SK-N-SH (cell line): ENCODE measurements around the gene SERINC2.

ENCODE experiments used
- CTCF ChIP-seq: fragments of 200-600 bp; sonication (generic); IDR thresholded peaks from 2 replicates; pipeline ENCODE4 v1.6.1; 2017; ENCODE audit warnings: antibody characterized with exemption, mild to moderate bottlenecking, moderate library complexity
- POLR2AphosphoS5 ChIP-seq: IDR thresholded peaks from 2 replicates; pipeline ENCODE4 v1.6.1; 2012; ENCODE audit warnings: low read depth, low read length
- TF ChIP-seq, protein P1 (sequence below): fragments of 150-350 bp; IDR thresholded peaks from 2 replicates; pipeline ENCODE4 v1.6.1; 2017; ENCODE audit warnings: antibody characterized with exemption, low read length, low read depth, borderline replicate concordance
- TF ChIP-seq, protein P2 (sequence below): IDR thresholded peaks from 2 replicates; pipeline ENCODE4 v1.4.0; 2012; ENCODE audit warnings: low read depth

DNA sequence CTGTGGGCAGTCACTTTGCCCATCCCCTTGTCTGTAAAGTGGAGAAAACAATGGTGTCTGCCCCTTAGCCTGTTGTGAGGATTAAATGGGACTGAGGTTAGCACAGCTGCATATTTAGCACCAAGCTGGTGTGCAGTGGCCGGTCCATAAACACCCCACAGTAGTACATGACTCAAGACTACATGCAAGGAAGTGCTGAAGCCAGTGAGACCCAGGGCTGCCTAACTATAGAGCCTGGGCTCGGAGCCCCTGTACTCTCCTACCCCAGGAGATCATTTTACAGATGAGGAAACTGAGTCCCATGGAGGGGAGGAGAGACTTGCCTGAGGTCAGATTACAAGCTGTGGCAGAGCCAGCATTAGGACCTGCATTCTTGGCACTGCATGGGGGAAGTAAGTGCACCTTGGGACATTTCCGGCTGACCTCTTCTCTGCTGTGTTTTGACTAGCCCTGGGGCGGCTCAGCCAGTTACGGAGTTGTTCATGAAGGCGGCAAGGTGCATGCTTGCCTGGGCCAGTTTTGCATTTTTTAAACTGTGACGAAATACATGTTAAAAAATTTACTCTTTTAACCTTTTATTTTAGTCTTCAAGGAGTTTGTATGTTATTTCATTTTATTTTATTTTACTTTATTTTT is 3.2 kb downstream of the SERINC2 start:
- no peak for TF ChIP-seq CTCF
- TF ChIP-seq, protein P1, sequence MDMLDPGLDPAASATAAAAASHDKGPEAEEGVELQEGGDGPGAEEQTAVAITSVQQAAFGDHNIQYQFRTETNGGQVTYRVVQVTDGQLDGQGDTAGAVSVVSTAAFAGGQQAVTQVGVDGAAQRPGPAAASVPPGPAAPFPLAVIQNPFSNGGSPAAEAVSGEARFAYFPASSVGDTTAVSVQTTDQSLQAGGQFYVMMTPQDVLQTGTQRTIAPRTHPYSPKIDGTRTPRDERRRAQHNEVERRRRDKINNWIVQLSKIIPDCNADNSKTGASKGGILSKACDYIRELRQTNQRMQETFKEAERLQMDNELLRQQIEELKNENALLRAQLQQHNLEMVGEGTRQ, result no peak
- TF ChIP-seq, protein P2, sequence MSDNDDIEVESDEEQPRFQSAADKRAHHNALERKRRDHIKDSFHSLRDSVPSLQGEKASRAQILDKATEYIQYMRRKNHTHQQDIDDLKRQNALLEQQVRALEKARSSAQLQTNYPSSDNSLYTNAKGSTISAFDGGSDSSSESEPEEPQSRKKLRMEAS, result no peak
- TF ChIP-seq POLR2AphosphoS5, result no peak
